ENCODE measurements around the gene RIGI.
A peak's percentile ranks its signal among the peaks of the same experiment; 100 is the strongest.
"Not testable (repeated sequence)": the region's sequence is repeated elsewhere in the genome, so short reads cannot be mapped to it uniquely, and the experiment has no call there.

The RIGI gene

DNA sequence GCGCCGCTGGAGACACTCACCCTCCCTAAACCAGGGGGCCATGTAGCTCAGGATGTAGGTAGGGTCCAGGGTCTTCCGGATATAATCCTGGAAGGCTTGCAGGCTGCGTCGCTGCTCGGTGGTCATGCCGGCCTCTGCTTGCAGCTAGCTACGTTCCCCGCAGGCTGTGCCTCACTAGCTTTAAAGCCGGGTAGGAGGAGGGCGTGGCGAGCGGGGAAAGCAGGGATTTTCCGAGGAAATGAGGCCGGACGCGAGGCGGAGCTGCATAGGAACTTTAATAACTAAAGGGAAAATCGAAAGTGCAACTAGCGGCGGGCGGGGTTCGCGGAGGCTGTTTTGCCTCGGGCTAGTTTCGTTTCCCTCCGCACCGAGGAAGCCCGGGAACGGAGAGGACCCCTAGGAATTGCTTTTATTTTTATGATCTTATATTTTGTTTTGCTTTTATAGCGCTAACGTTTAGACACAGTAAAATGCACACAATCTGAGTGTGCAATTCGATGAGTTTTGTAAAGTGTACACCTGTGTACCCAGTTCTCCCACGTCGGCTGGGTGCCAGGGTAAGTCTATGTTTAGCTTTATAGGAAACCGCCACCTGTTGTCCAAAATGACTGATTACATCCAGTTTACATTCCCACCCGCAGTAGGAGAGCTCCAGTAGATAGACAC lies at the start of gene RIGI:
Gene RIGI (minus strand): TSS at position 156 of the 666 bp plus-strand sequence. CDS start 30 bp downstream, at position 126.
- DNase-seq: peak; percentile 55 to 67

GRCh38 chr9:32574858-32575257 lies 48.9 kb upstream of the RIGI start:
- DNase-seq: no peak

DNA sequence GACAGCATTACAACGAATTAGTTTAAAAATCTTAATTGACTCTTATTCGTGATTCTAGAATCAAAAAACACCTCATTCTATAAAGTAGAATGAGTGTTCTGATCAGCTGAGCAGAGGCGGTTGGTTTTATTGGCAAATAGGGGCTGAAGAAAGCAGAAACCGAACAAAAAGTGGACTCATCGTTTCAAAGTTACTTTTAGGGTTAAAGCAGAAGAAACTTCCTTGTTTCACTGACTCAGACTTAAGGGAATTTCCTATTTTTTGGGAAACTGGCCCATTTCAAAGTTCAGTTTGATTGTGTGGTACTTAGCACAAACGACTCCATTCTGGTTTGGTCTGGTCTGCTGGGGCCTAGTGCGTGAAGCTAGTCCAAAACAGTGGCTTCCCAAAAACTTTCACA lies 47.8 kb upstream of the RIGI start:
- DNase-seq: no peak

GRCh38 chr9:32572900-32573523 lies 47.0 kb upstream of the RIGI start, which contains the start of gene NDUFB6:
Gene NDUFB6, minus strand, starts transcription at chr9:32573159. Its CDS starts 99 bp downstream, at chr9:32573060.
- DNase-seq: peak; percentile 91 to 93

DNA sequence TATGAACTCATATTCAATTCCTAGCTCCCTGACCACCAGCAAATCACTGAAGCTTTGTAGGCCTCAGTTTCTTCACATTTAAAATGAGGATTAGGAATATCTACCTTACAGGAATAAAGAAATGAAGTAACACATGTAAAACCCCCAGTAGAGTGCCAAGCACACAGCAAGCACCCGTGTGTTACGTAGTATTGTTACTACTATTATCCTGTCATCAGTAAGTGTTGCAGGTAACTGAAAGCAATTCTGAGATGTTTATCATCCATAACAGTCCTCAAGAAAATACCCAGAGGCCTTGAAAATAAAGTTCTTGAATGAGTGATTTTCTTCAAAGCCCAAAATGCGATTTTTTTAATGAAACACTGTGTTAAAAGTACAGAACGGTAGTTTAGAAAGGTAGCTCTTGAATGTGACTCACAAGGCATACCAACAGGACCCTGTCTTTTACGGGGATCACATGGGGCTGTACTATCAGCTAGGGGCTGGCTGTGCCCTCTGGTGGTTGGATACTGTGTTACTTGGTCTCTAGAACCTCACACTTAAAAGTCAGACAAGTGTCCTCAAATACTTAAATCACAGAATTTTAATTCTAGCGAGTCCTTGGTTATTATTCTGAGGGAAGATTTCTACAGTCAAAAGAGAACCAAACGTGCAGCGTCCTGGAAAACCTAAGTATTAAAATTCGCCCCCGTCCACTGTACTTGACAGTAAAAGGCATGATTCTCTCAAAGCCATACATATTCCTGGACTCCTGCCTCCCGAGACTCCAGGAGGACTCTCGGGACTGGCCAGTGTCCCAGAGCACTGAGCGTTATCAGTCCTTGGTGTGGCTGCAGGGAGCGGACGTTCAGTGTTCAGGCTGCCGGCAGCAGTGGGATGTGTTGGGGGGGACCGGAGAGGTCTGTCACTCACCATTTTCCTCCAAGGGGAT lies 46.2 kb upstream of the RIGI start:
- DNase-seq: peak; percentile 48 to 52

DNA sequence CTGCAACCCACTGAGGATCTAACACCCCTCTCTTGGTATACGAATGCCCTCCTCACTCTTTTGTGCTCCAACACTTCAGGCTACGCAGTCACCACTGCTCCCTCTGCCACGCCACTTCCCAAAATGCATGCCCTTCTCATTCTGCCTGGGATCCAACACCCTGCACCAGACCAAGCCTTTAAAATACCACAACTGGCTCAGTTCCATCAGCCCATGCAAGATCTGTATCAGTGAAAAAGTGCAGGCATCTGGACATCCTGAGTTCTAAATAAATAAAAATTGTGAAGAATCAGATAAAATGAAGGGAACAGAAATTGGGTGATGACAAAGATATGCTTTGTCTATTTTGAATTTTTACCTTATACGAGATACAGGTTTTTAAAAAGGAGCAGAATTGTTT lies 44.3 kb upstream of the RIGI start:
- DNase-seq: no peak

DNA sequence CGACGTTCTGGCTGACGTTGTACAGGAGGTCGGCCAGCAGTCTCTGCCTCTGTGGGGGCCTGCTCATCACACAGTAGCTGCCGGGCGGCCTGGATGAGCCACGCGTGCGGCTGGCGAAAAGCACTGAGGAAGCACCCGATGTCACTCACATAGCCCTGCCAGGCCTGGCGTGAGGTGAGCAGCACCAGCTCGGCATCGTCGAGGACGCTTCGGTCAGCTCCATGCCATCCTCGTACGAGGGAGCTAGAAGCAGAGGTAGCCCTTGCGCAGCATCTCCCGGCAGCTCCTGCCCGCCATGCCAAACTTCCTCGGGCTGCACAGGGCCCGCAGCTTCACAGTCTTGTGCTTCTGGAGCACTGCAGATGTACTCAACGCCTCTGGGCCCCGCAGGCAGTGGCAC lies 40.8 kb upstream of the RIGI start:
- DNase-seq: no peak

DNA sequence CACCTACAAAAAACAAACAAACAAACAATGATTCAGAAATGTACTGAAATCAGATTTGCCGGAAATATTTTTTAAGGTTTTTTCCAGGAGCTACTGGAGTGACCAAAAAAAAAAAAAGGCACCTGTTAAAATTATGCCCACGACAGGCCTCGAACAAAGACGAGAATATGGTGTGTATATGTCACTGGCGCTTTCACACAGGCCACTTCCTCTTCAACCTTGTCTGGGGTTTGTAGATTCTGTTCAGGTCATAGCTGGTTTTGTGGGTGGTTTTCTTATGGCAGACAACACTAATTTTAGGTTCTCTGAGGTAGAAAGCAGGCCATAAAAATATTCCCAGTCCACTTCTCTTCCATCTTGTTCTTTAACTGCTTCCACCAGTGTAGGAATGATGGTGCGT lies 40.0 kb upstream of the RIGI start:
- no peak for DNase-seq

DNA sequence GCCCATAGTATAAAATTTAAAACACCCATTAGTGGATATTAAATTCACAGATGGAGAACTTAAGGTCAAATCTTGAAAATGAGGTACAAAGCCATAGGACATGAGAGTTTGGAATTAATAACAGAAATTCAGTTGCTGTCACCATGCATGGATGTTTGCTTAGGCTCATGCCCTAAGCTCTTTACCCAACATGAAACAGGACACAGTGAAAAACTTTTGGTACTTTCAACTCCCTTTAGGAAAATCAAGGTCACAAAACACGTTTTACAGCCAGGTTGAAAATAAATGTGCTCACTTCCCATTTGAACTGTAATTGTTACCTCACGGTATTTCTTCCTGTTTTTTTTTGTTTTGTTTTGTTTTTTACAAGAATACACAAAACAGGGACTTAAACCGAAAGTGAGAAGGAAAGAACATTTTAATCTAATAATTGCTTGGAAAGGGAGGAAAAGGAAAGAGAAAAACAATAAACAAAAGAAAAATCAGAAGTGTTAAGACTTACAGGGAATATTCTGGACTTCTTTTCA lies 32.5 kb upstream of the RIGI start:
- DNase-seq: no peak

GRCh38 chr9:32554591-32554990 lies 28.6 kb upstream of the RIGI start:
- DNase-seq: no peak

DNA sequence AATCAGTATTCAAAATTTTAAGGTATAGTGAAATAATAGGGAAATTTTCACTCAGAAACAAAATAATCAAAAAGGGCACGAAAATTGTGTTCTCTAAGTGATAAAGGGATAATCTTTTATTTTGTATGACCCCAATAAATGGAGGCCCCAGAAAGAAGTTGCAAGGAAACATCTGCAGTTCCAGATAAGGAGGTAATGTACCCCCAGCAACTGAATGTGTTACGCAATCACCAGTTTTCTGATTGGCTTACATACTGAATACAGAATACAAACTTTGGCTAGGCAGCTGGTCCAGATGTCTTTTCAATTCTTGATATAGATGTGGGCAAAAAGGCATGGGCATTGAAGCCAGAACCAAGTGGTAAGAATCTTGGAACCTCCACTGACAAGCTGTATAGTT lies 28.1 kb upstream of the RIGI start:
- DNase-seq: no peak

GRCh38 chr9:32552172-32552872 lies 26.3 kb upstream of the RIGI start, which contains the start of the genes SMIM27 and TOPORS:
Gene SMIM27, plus strand, starts transcription at chr9:32552327. Its CDS starts 108 bp downstream, at chr9:32552435.
Gene TOPORS, minus strand, starts transcription at chr9:32552586. Its CDS starts 150 bp downstream, at chr9:32552436.
- DNase-seq: peak; percentile 87

- DNase-seq: peak; percentile 28 to 37
Measured at GRCh38 chr9:32551276-32552051, 25.5 kb upstream of the RIGI start.

- peak; percentile 85 to 87 for DNase-seq
Measured at GRCh38 chr9:32550562-32551275, 24.7 kb upstream of the RIGI start.

DNA sequence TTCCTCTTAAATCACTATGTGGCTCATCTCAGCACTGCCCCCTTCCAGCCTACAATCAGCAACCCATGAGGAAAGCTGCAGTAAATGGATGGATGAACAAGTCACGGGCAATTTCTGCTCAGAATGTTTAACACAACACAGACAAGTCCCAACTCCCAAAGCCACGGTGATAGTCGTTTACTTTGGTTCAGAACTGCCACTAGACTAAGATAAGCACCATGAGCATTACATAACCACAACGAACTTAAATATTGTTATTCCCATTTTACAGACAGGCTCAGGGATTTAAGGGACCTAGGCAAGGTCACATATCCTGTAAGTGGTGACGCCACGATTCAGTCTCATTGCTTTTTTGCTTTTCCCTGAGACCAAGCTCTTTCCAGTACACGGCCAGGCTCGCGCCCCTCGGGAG lies 24.2 kb upstream of the RIGI start:
- no peak for DNase-seq

DNA sequence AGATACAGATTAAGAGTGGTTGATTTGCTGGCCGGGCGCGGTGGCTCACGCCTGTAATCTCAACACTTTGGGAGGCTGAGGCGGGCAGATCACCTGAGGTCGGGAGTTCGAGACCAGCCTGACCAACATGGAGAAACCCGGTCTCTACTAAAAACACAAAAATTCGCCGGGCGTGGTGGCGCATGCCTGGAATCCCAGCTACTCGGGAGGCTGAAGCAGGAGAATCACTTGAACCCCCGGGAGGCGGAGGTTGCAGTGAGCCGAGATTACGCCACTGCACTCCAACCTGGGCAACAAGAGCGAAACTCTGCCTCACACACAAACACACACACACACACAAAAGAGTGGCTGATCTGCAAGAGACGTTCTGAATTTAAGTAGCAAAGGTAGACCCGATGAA lies 22.2 kb upstream of the RIGI start:
- not testable (repeated sequence) for DNase-seq

DNA sequence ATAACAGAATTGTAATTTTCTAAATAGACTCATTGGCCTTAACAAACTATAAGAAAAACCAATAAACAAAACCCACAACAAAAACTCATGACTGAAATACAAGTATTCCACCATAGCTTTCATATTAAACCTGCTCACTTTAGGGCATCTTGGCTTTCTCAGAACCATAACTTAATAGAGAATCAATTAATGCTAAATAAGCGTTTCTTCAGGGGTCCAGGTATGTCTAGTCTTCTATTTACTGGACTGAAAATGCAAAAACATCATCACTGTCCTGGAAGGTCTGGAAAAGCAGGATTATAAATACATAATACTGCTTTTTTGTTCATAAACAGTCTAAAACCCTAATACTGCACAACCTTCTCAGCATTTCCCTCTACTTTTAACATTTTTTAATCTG lies 19.9 kb upstream of the RIGI start:
- DNase-seq: no peak

DNA sequence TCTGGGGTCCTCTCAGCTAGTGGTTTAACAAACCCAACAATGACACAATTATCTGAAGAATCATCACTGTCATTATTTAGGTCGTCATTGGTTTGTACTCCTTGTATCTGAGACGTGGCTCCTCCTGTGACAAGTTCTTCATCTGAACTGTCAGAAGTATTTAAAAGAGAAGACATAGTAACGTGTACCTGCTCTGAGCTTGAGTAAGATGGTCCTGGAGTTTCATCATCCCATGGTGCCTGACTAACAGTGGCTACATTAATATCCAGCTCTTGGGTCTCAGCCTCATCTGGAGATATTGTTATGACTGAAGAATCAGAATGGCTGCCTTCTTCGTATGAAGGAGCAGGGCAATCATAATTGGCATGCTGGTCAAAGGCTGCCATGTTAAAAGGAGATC lies 17.1 kb upstream of the RIGI start:
- no peak for DNase-seq

DNA sequence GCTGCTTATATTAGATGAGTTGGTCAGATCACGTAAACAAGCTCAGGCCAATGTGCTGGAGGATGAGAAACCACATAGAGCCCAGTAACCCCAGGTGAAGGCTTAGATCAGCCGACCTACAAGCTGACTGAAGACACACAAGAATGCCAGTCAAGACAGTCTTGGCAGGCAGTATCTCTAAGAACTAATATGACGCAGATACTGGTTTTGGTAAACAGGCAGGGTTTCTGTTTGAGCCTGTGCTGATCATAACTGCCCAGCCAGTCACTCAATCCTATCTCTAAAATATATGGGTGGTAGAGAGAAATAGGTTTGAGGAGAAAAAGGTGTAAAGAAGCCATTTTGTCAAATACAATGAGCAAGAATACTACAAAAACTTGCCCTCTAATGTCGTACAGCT lies 7.8 kb upstream of the RIGI start:
- DNase-seq: no peak

GRCh38 chr9:32533336-32533735 lies 7.3 kb upstream of the RIGI start:
- no peak for DNase-seq

DNA sequence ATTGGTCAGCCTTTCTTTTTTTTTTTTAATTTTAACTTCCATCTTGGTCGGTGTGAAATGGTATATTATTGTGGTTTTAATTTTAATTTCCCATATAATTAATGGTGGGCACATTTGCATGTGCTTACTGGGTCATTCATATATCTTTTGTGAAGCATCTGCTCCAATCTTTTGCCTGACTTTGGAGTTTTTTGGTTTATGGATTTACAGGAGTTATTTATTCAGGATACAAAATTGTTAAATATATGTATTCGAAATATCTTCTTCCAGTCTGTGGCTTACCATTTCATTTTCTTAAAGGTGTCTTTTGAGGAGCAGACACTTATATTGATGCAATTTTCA lies 682 bp upstream of the RIGI start:
- no peak for DNase-seq
